IMR-90 (cell line): ENCODE data around the gene KDELR3. TPM values are rescaled to one million over a fixed set of nuclear protein-coding genes. Genes with fewer than 3 reads are reported as not detected.

Experiments used
- ATAC-seq: fragments of 200-7000 bp; cut with Tn5 transposase; 2 replicates; pipeline ENCODE4 v1.9.1; 2020; ENCODE audit warnings: low read depth, mild to moderate bottlenecking, moderate library complexity
- BruUV-seq: library from RNA; stranded (reverse); fragments of 400-500 nt; replicated peaks from 2 replicates; lab custom pipeline; 2021; lab: Mats Ljungman, UMichigan
- CTCF ChIA-PET: fragments of 300-600 bp; formaldehyde crosslinking; extraction: SDS; loops from one replicate; lab custom pipeline; 2021; ENCODE audit warnings: antibody characterized with exemption; lab: Yijun Ruan, JAX
- POLR2A ChIA-PET: fragments of 300-600 bp; sonication (Branson Sonifier 250); formaldehyde crosslinking; loops from one replicate; lab custom pipeline; 2022; ENCODE audit warnings: antibody characterized with exemption; ENCODE audit not compliant: unreplicated experiment; lab: Charles Lee
- DNase-seq: peaks from one replicate; pipeline ENCODE4 v3.0.0; 2013
- H2AFZ ChIP-seq: replicated peaks from 2 replicates; pipeline ENCODE3; 2013; ENCODE audit warnings: low read length, mild to moderate bottlenecking; ENCODE audit not compliant: poor library complexity
- H2AK5ac ChIP-seq: 2 replicates; pipeline ENCODE4 v1.6.1; 2013; ENCODE audit warnings: low read depth, low read length, inconsistent platforms
- H2AK9ac ChIP-seq: replicated peaks from 2 replicates; pipeline ENCODE3; 2013; ENCODE audit warnings: mild to moderate bottlenecking, low read depth, low read length, moderate library complexity; ENCODE audit not compliant: poor library complexity
- H2BK120ac ChIP-seq: 2 replicates; pipeline ENCODE4 v1.6.1; 2013; ENCODE audit warnings: low read depth, low read length, inconsistent platforms
- H2BK15ac ChIP-seq: 3 replicates; pipeline ENCODE4 v1.6.1; 2013; ENCODE audit warnings: low read depth, low read length, inconsistent platforms
- H2BK20ac ChIP-seq: 2 replicates; pipeline ENCODE4 v1.6.1; 2013; ENCODE audit warnings: low read depth, mild to moderate bottlenecking, inconsistent platforms, low read length, moderate library complexity
- H2BK5ac ChIP-seq: 2 replicates; pipeline ENCODE4 v1.6.1; 2013; ENCODE audit warnings: mild to moderate bottlenecking, low read depth, low read length, inconsistent platforms; ENCODE audit not compliant: poor library complexity, severe bottlenecking
- H3K14ac ChIP-seq: replicated peaks from 2 replicates; pipeline ENCODE4 v1.6.1; 2013; ENCODE audit warnings: low read depth, low read length, inconsistent platforms
- H3K18ac ChIP-seq: 2 replicates; pipeline ENCODE4 v1.6.1; 2013; ENCODE audit warnings: low read depth, low read length, control low read depth
- H3K23ac ChIP-seq: 2 replicates; pipeline ENCODE4 v1.6.1; 2013; ENCODE audit warnings: low read depth, low read length, inconsistent platforms
- H3K27ac ChIP-seq: 2 replicates; pipeline ENCODE4 v1.5.1; 2013; ENCODE audit warnings: mild to moderate bottlenecking, control low read depth, low read length; ENCODE audit not compliant: insufficient read depth
- H3K27me3 ChIP-seq: 2 replicates; pipeline ENCODE4 v1.6.1; 2013; ENCODE audit warnings: low read length; ENCODE audit not compliant: control insufficient read depth, insufficient read depth
- H3K36me3 ChIP-seq: 2 replicates; pipeline ENCODE4 v1.6.1; 2013; ENCODE audit warnings: low read length, mixed read lengths; ENCODE audit not compliant: control insufficient read depth, insufficient read depth
- H3K4ac ChIP-seq: 2 replicates; pipeline ENCODE4 v1.6.1; 2013; ENCODE audit warnings: low read depth, low read length, inconsistent platforms
- H3K4me1 ChIP-seq: 2 replicates; pipeline ENCODE4 v1.6.1; 2013; ENCODE audit warnings: low read length, mixed read lengths; ENCODE audit not compliant: control insufficient read depth, insufficient read depth
- H3K4me2 ChIP-seq: 2 replicates; pipeline ENCODE4 v1.6.1; 2013; ENCODE audit warnings: low read depth, mild to moderate bottlenecking, control low read depth, low read length, moderate library complexity
- H3K4me3 ChIP-seq: 2 replicates; pipeline ENCODE4 v1.5.1; 2013; ENCODE audit warnings: low read depth, mild to moderate bottlenecking, control low read depth, low read length, moderate library complexity; ENCODE audit not compliant: insufficient read depth
- H3K56ac ChIP-seq: 2 replicates; pipeline ENCODE4 v1.6.1; 2013; ENCODE audit warnings: low read length, inconsistent platforms; ENCODE audit not compliant: insufficient read depth; ENCODE audit errors: extremely low read depth
- H3K79me1 ChIP-seq, 2 experiments: 2 replicates each; pipeline ENCODE4 v1.6.1; 2013; ENCODE audit warnings: low read length in 2 of 2, inconsistent platforms in 1 of 2, low read depth in 1 of 2
- H3K9ac ChIP-seq: 2 replicates; pipeline ENCODE4 v1.6.1; 2013; ENCODE audit warnings: low read depth, low read length, control low read depth
- H3K9me1 ChIP-seq: 2 replicates; pipeline ENCODE4 v1.6.1; 2013; ENCODE audit warnings: low read length, inconsistent platforms; ENCODE audit not compliant: insufficient read depth
- H3K9me3 ChIP-seq: 2 replicates; pipeline ENCODE4 v1.6.1; 2013; ENCODE audit warnings: low read length; ENCODE audit not compliant: control insufficient read depth, insufficient read depth
- H4K20me1 ChIP-seq: 2 replicates; pipeline ENCODE4 v1.6.1; 2013; ENCODE audit warnings: low read length, inconsistent platforms; ENCODE audit not compliant: insufficient read depth
- H4K5ac ChIP-seq: 2 replicates; pipeline ENCODE4 v1.6.1; 2013; ENCODE audit warnings: mild to moderate bottlenecking, low read depth, low read length, control low read depth
- H4K8ac ChIP-seq, 2 experiments: 2 replicates each; pipeline ENCODE4 v1.6.1; 2013; ENCODE audit warnings: low read depth in 2 of 2, low read length in 2 of 2, control low read depth in 1 of 2, inconsistent platforms in 1 of 2
- H4K91ac ChIP-seq: 2 replicates; pipeline ENCODE4 v1.6.1; 2013; ENCODE audit warnings: low read depth, low read length, inconsistent platforms; ENCODE audit not compliant: insufficient read depth
- MXI1 ChIP-seq: IDR thresholded peaks from 2 replicates; pipeline ENCODE4 v1.6.1; 2012; ENCODE audit warnings: low read depth, mild to moderate bottlenecking, low read length, moderate library complexity, borderline replicate concordance
- RAD21 ChIP-seq: IDR thresholded peaks from 2 replicates; pipeline ENCODE4 v1.6.1; 2012; ENCODE audit warnings: low read length, improper control_type of control experiment
- SMC3 ChIP-seq: fragments of 150-350 bp; IDR thresholded peaks from 2 replicates; pipeline ENCODE4 v1.6.1; 2016; ENCODE audit warnings: low read depth, mild to moderate bottlenecking, antibody characterized with exemption, low read length, moderate library complexity
- WGBS, 2 experiments: methylation state at CpG; one replicate each; pipeline versions ENCODE4 v1.1.5 to v1.1.7; 2013; ENCODE audit warnings: missing lambda C conversion rate in 2 of 2; ENCODE audit not compliant: insufficient read length in 1 of 2; ENCODE audit errors: extremely low coverage in 2 of 2; 5-methylcytosine and 5-hydroxymethylcytosine counted together
- dilution Hi-C: fragments of 300-500 bp; cut with HindIII; formaldehyde crosslinking; loops from one replicate; pipeline ENCODE4 v1.14.3; 2018; ENCODE audit warnings: low sequenced_read_pairs; ENCODE audit not compliant: unreplicated experiment
- in situ Hi-C: fragments of 300-500 bp; cut with MboI; formaldehyde crosslinking; loops from 3 replicates; pipeline ENCODE4 v1.14.3; 2019; ENCODE audit warnings: low sequenced_read_pairs, inconsistent platforms, mixed read lengths
- intact Hi-C: fragments of 100-400 bp; cut with micrococcal nuclease; formaldehyde crosslinking; loops from 2 replicates; pipeline ENCODE4 v1.10.0; 2022
- polyA plus RNA-seq, 3 experiments: library from polyadenylated mRNA; depleted of rRNA; stranded (reverse); fragments of >200 nt; gene quantifications; 2 replicates each; pipeline ENCODE4 v1.2.3, GENCODE V29; 2012; ENCODE audit warnings: low replicate concordance in 1 of 3
- total RNA-seq: library from RNA; depleted of rRNA; stranded (reverse); fragments of >200 nt; gene quantifications from 2 replicates; pipeline ENCODE4 v1.2.3, GENCODE V29; 2012

Gene KDELR3
- total and polyA plus RNA-seq, 2 of the 4 experiments (the other 2 are of a cell fraction) = 129 to 224 TPM

DNA sequence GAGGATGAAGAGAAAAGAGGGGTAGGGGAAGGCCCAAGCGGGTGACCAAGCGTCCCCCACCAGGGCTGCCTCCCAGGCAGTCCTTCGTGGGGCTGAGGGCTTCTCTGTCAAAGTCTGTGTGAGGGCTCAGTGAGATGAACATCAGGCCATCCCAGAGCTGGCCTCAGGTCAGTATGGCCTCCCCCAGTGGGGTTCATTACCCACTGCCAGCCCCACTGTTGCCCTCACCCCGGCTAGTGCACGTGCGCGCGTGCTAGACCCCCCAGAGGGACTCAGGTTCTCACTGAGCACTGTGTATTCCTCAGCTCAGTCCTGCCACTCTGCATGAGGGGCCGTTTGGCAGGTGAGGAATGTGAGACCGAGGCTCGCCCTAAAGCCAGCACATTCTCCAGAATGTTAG lies 3.3 kb downstream of the KDELR3 start:
- no peaks in the 10 kb centered on the region; the same call in 1 of the 2 replicates for H4K20me1 ChIP-seq
- no peak overlapping the region for H3K23ac ChIP-seq
- peaks cover 20% of the 10 kb centered on the region for H3K36me3 ChIP-seq
- no peak overlapping the region; the same call in 1 of the 2 replicates for H3K14ac ChIP-seq
- no peak overlapping the region for H3K4ac ChIP-seq
- no peak overlapping the region for H4K5ac ChIP-seq
- no peak overlapping the region for H3K27ac ChIP-seq
- ChIA-PET POLR2A (no interaction called here), CTCF (no interaction called here)
- dilution Hi-C loops (no loop called here), intact Hi-C loops (no loop called here), in situ Hi-C loops (no loop called here)
- H3K9me3 ChIP-seq = no peaks in the 10 kb centered on the region
- DNase-seq (no peak), ATAC-seq (no peak)
- H3K4me2 ChIP-seq = no peak overlapping the region
- 85% methylated on average over 5 of the region's 11 CpGs; no CpG with 5 or more reads in 1 of the 2 experiments for WGBS, 2 experiments
- no peak overlapping the region for H3K18ac ChIP-seq
- H3K56ac ChIP-seq = no peak overlapping the region
- no peak overlapping the region for H2BK20ac ChIP-seq
- H3K27me3 ChIP-seq = no peaks in the 10 kb centered on the region
- no peak overlapping the region for H3K9ac ChIP-seq
- H4K91ac ChIP-seq = no peak overlapping the region
- no TSS peak for BruUV-seq
- H3K9me1 ChIP-seq = peaks cover 20% of the 10 kb centered on the region
- H4K8ac ChIP-seq = no peak overlapping the region
- no peak overlapping the region for H2BK5ac ChIP-seq
- H2AK9ac ChIP-seq = no peak overlapping the region
- H2AK5ac ChIP-seq = no peak overlapping the region
- no peak overlapping the region for H2BK15ac ChIP-seq
- H3K4me1 ChIP-seq = peaks cover 13% of the 10 kb centered on the region
- no peak overlapping the region for H2AFZ ChIP-seq
- peaks cover 5 to 65% of the 10 kb centered on the region in 2 experiments; a peak in 3 of 4 replicates for H3K79me1 ChIP-seq
- H3K4me3 ChIP-seq = no peak overlapping the region
- no peak overlapping the region for H2BK120ac ChIP-seq
- no peak for TF ChIP-seq MXI1
- TF ChIP-seq RAD21 = no peak
- TF ChIP-seq SMC3 = no peak
